Stimulated activated CD8-positive, alpha-beta memory T cell treated with anti-CD3 and anti-CD28 coated beads, Interleukin-4, amount 100 ng/mL, for 1 hour (primary cell): Measurements from ENCODE around the gene RNPEPL1.

ENCODE experiments used
- DNase-seq, 2 donors: peaks; one replicate each; pipeline ENCODE4 v3.0.0-alpha.2; 2020; ENCODE audit warnings: low read depth in 2 of 2, low spot score in 1 of 2

The RNPEPL1 gene

DNA sequence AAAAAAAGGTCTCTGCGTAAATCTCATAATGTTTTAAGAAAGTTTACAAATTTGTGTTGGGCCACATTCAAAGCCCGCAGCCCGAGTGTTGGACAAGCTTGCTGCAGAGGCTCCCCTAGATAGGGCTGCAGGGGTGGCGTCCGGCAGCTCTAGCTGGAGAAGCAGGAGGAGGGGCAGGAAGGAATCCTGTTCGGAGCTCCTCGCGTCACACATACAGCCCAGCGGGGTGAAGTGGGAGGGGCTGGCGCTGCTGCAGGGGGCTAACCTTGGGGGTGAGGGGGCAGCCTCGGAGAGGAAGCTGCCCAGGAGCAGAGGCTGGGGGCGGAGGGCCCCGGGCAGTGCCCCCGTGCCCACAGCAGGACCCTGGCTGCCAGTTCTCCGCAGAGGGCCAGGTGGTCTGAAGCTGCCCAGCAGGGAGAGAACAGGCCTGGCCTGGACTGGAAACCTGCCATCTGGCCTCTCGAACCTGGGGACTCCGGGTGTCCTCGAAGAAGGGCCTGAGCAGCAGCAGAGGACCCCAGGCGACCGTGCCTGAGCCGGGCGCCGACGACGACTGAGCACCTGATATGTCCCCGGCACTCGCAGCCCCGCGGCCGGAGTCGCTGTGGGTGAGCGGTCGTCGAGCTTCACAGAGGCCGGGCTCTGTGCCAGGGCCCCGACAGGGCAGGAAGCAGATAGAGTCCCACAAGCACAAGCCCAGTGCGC, 54.4 kb downstream of the RNPEPL1 start:
- peak in 1 of 2 donors; percentile 30 for DNase-seq

DNA sequence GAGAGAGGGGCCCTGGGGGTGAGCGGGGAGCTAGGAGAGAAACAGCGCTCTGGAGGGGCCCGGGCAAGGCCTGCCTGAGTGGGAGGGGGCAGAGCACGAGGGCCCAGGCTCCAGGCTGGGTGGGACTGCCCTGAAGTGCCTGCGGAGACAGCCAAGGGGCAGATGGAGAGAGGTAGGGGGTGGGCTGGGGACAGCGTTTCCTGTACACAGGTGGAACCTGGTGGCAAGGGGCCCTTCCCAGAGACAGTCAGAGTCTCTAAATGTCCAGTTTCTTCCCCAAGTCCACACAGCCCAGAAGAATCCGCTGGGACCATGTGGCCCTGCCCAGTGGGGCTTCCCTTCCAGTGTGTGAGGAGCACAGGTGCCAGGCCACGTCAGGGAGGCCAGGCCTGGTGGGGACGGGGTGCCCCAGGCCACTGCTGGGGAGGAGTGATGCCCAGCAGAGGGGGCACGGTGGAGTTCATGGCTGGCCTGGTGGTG, 55.3 kb downstream of the RNPEPL1 start:
- DNase-seq, result no peak

DNA sequence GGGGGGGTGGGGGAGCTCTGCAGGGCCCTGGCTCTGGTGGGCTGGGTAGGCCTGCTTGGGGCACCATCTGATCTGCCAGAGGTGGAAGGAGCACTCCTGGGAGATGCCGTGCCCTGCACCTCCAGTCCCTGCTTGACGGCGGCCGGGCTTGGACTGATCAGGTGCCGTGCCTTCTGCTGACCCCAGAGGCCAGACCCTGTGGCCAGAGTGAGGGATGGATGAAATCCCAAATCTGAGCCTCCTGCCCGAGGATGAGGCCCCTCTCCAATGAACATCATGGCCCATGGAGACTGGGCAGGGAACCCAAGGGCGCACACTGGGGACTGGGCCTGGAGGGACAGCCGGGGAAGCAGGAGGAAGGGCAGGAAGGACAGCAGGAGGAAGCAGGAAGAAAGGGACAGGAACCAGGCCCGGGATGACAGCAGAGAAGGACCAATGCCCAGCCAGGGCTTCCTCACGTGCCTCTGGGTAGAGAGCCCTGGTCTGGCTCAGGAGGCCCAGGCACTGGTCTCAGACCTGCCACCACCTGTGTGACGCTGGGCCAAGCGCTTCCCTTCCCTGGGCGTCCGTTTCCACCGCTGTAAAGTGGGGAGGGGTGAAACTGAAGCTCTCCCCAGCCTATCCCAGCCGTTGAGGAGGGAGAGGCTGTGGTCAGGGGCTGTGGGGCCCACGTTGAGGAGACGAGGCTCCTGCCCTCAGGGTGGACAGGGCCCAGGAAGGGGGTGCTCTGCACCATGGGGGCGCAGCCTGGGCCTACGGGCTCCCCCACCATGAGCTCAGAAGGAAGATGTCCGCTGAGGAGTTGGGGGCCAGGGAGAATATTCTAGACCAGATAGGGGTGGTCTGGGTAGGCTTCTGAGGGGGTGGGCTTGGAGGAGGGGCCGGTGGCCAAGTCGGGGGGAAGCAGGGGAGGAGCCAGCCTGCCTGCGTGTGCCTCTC, 56.0 kb downstream of the RNPEPL1 start:
- no peak for DNase-seq

GRCh38 chr2:240624950-240625621, 56.8 kb downstream of the RNPEPL1 start, which contains the start of gene GPR35:
Gene GPR35 (plus strand): TSS chr2:240625480. CDS start chr2:240629953, 4,473 bp downstream.
- peak; percentile 37 to 39 for DNase-seq

- DNase-seq, result no peak
These were observed 58.4 kb downstream of the RNPEPL1 start for GRCh38 chr2:240626531-240627300.

DNA sequence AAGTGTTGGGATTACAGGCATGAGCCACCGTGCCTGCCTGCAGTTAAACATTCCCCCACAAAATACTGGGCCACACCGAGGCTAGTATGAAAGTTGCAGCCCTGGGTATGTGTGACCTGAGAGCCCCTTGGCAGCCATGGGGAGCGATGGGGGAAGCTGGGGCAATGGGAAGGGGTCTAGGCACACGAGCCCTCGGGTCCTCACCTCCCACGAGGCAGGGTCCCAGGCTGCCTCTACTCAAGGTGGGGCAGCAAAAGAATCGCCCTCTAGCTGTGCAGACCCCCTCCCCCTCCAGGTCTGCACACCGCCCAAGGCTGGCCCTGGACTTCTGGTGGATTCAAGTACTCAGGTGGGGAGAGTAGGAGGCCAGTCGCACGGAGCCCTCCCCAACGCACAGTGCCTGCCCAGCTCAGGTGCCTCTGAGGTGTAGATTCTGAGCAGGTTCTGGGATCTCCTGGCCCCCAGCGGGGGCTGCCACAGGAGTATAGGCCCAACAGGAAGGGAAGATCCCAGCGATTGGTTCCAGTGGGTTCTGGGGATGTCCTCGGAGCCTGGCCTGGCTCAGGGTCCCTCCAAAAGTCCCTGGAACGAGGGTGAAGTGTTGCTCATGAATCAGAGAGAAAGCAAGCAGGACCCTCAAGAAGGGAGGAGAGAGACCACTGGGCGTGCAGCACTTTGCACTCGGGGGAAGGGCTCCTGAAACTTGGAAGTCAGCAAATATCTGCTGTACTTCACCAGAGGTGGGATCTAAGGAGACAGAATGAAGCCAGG, 59.6 kb downstream of the RNPEPL1 start:
- no peak for DNase-seq

- DNase-seq, result no peak
These were observed 60.2 kb downstream of the RNPEPL1 start for GRCh38 chr2:240628507-240628807.

DNA sequence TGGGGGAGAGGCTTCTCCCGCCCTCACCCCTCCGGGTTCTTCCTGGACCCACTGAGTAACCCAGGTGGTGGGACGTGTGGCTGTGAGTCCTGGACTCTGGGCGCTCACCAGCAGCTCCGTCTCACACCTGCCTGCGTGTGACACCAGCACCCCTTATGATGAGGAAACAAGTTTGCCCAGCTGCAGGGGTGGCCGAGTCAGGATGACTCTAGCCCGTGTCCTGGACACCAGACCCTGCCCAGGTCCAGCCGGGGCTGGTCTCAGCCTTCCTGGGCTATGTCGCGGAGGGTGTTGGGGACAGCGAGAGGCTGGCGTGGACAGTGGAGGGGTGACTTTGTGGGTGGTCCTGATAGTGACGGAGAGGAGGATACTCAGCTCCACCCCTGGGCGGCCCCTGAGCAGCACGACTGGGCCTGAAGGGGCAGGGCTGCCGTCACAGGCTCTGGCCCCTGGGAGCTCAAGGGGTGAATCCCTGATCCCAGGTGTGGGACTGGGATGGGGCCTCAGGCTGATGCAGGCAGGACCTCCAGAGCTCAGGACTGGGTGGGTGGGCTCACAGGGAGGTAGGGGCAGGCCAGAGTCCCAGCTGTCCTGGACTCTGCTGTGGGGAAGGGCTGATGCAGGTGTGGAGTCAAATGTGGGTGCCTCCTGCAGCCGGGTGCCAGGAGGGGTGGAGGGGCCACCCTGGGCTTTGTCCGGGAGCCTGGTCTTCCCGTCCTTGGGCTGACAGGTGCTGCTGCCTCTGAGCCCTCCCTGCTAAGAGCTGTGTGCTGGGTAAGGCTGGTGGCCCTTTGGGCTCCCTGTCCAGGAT, 60.7 kb downstream of the RNPEPL1 start:
- DNase-seq, result no peak

GRCh38 chr2:240629619-240629967, 61.3 kb downstream of the RNPEPL1 start:
- no peak for DNase-seq

- DNase-seq, result no peak
These were observed 61.9 kb downstream of the RNPEPL1 start for GRCh38 chr2:240629968-240630770.
